BE2C (cell line): ENCODE data around the gene GNG8.
A peak's percentile ranks its signal among the peaks of the same experiment; 100 is the strongest.

Experiments used
- DNase-seq: peaks from one replicate; pipeline ENCODE4 v3.0.0-alpha.2; 2020
- H3K27me3 ChIP-seq: fragments of 250-450 bp; sonication (Bioruptor Pico); 2 replicates; pipeline ENCODE4 v1.5.1; 2020; ENCODE audit warnings: mild to moderate bottlenecking
- H3K36me3 ChIP-seq: fragments of 250-450 bp; sonication (Bioruptor Pico); 2 replicates; pipeline ENCODE4 v1.5.1; 2020; ENCODE audit warnings: mild to moderate bottlenecking
- H3K4me1 ChIP-seq: fragments of 250-450 bp; sonication (Bioruptor Pico); 2 replicates; pipeline ENCODE4 v1.5.1; 2020
- H3K4me3 ChIP-seq: 2 replicates; pipeline ENCODE4 v1.5.1; 2011; ENCODE audit warnings: low read depth, low read length
- H3K9me3 ChIP-seq: fragments of 250-450 bp; sonication (Bioruptor Pico); 2 replicates; pipeline ENCODE4 v1.5.1; 2020
- CTCF ChIP-seq: IDR thresholded peaks from 2 replicates; pipeline ENCODE4 v1.5.1; 2012; ENCODE audit warnings: mild to moderate bottlenecking, low read depth, low read length

GNG8 gene

GRCh38 chr19:46599716-46600373 lies 36.2 kb downstream of the GNG8 start:
- Histone ChIP-seq H3K27me3 (no peaks in the 10 kb centered on the region), H3K4me1 (no peaks in the 10 kb centered on the region; the same call in 1 of the 2 replicates), H3K36me3 (peaks cover under 1% of the 10 kb centered on the region; the same call in 1 of the 2 replicates), H3K9me3 (no peaks in the 10 kb centered on the region), H3K4me3 (peak overlapping the region; percentile 72)
- no peak for DNase-seq
- TF ChIP-seq CTCF: no peak

DNA sequence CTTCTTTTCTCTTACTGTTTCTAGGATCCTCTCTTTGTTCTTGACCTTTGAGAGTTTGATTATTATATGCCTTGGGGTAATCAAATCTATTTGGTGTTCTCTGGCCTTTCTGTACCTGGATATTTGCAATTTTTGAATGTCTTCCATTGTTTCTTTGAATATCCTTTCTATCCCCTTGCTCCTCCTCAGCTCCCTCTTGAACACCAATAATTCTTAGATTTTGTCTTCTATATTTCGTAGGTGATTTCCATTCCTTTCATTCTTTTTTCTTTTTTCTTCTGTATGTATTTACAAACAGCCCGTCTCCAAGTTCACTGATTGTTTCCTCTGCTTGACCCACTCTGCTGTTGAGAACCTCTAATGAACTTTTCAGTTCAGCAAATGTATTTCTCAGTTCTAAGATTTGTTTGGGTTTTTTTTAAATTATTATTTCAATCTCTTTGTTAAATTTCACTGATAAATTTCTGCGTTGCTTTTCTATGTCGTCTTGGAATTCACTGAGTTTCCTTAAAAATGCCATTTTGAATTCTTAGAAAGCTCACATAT lies 37.6 kb downstream of the GNG8 start:
- no peaks in the 10 kb centered on the region; the same call in 1 of the 2 replicates for H3K4me1 ChIP-seq
- TF ChIP-seq CTCF: no peak
- no peaks in the 10 kb centered on the region for H3K27me3 ChIP-seq
- no peak overlapping the region for H3K4me3 ChIP-seq
- no peak for DNase-seq
- no peaks in the 10 kb centered on the region; the same call in 1 of the 2 replicates for H3K36me3 ChIP-seq
- no peaks in the 10 kb centered on the region for H3K9me3 ChIP-seq

DNA sequence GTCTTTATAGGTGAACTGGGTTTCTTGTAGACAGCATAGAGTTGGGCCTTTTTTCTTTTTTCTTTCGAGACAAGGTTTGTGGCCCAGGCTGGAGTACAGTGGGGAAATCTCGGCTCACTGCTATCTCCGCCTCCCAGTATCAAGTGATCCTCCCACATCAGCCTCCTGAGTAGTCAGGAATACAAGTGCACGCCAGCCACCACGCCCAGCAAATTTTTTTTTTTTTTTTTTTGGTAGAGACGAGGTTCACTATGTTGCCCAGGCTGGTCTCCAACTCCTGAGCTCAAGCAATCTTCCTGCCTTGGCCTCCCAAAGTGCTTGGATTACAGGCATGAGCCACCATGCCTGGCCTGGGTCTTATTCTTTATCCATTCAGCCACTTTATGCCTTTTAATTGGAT lies 40.0 kb downstream of the GNG8 start:
- no peaks in the 10 kb centered on the region for H3K27me3 ChIP-seq
- no peak for DNase-seq
- no peaks in the 10 kb centered on the region for H3K36me3 ChIP-seq
- H3K9me3 ChIP-seq: no peaks in the 10 kb centered on the region
- TF ChIP-seq CTCF: no peak
- no peak overlapping the region for H3K4me3 ChIP-seq
- H3K4me1 ChIP-seq: no peaks in the 10 kb centered on the region

DNA sequence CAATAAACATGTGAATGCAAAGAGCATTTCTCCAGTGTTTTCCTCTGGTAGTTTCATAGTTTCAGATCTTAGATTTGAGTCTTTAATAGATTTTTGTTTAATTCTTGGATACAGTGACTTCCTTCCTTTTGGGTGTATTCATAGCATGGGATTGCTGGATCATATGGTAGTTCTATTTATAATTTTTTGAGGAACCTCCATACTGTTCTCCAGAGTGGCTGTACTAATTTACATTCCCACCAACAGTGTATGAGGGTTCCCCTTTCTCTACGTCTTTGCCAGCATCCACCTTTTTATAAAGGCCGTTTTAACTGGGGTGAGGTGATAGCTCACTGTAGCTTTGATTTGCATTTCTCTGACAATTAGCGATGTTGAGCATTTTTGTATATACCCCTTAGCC lies 44.1 kb downstream of the GNG8 start:
- Histone ChIP-seq H3K9me3 (no peaks in the 10 kb centered on the region), H3K36me3 (no peaks in the 10 kb centered on the region), H3K4me3 (no peak overlapping the region), H3K4me1 (no peaks in the 10 kb centered on the region), H3K27me3 (no peaks in the 10 kb centered on the region)
- TF ChIP-seq CTCF: no peak
- no peak for DNase-seq

- no peak for DNase-seq
- no peaks in the 10 kb centered on the region for H3K36me3 ChIP-seq
- no peaks in the 10 kb centered on the region for H3K9me3 ChIP-seq
- H3K4me1 ChIP-seq: no peaks in the 10 kb centered on the region
- H3K4me3 ChIP-seq: no peak overlapping the region
- TF ChIP-seq CTCF: no peak
- H3K27me3 ChIP-seq: peaks cover 1% of the 10 kb centered on the region; the same call in 1 of the 2 replicates
Measured at GRCh38 chr19:46591254-46591653, 44.7 kb downstream of the GNG8 start.

DNA sequence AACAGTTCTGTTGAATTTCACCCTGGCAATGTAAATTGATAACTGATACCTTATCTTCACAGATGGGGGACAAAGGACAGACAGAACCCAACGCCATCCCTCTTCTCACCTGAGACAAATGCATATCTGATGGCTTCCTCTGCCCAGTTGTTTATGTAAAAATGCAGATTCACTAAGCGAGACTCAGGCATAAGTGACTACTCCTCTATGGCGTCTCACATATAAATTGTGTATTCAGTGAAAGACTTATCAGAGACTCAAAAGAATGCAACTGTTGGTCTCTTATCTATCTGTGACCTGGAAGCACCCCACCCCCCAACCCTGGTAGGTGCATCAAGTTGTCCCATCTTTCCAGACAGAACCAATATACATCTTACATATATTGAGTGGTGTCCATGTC lies 48.1 kb downstream of the GNG8 start:
- Histone ChIP-seq H3K27me3 (peaks cover 9% of the 10 kb centered on the region), H3K4me1 (no peaks in the 10 kb centered on the region), H3K4me3 (no peak overlapping the region), H3K9me3 (no peaks in the 10 kb centered on the region), H3K36me3 (no peaks in the 10 kb centered on the region)
- DNase-seq: no peak
- TF ChIP-seq CTCF: no peak
